ENCODE data around the gene SEPTIN2.
"Not testable (repeated sequence)": the region's sequence is repeated elsewhere in the genome, so short reads cannot be mapped to it uniquely, and the experiment has no call there.

Gene SEPTIN2

DNA sequence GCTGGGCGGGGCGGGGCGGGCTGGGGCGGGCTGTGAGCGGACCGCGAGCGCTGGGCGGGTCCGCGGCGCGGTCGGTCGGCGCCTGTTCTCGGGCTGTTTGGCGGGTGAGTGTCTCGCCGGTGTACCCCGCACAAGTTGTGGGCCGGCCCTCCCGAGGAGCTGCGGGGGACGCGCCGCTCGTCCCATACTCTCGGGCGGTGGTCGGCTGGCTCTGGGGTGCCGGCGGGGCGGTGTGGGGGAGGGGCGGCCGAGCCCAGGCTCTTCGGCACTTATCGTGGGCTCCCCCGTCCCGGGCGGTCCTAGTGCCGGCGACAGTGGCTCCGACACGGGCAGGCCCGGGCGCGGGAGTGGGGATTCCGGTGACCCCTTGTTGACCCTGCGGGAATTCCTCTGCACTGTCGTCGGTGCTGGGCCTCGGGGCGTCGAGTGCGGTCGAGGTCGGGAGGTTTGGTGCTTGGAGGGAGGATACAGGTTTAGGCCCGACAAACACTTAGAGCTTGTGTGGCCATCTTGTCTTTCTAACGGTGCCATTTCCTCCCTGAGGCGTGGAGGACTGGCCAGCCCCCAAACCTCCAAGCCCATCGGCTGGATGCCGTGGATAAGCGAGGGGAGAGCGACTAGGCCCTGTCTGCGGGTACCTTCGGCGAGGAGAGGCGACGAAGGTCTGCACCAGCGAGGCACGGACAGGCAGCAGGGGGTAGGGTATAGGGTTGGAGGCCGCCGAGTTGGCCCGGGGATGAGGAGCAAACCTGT is at the start of gene SEPTIN2:
Gene SEPTIN2, plus strand, starts transcription at position 47 of the 753 bp plus-strand sequence. CDS start 8,308 bp downstream, outside the sequence.
- DNase-seq, result peak; percentile 66

DNA sequence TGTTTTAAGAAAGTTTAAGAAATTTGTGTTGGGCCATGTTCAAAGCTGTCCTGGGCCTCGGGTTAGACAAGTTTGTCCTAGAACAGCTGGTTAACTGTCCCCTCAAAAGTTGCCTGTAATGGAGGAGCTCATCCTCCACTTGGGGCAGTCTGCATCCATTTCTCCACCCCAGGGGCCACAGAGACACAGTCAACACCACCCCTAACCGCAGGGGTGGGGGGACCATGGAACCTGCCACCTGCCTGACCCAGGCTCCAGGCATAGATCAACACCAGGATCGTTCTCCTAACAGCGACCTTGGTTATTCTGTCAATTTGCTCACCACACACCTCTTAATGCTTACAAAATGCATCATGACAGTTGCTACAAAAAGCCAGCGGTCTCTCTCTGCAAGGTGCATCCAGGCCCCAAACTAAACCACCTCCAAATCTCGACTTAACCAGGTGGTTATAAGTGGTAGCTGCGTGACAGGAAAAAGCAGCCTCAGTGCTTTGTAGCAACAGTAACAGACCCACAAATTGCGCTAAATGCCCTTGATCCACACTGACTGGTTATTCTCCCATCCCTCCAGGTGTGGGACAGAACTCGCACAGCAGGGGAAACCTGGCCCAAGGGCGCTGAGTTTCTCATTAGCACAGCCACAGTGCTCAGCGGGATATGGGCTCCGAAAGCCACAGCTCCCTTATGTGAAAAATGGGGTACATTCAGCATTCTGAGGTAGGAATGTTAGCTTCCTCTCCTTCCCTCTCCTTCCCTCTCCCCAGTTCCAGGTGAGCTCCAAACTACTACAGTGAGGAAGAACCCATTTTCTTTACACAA is 48.3 kb upstream of the SEPTIN2 start:
- no peak for DNase-seq

DNA sequence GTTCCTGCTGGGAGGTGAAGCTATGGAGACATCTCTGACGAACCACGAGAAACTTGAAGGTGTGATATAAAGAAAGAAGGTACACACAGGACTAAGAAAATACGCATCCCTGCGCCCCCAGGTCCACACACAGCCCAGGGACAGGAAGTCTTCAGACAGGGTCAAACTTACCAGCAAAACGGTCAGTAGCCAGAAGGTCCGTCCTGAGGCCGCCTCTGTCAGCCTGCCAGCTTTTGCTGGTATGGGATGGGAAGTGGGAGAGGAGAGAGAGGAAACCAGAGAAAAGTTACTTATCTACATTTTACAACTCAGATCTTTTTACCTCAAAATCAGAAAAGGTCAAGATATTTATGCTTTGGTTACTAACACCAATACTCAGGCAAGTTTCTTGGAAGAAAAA is 47.4 kb upstream of the SEPTIN2 start:
- no peak for DNase-seq

DNA sequence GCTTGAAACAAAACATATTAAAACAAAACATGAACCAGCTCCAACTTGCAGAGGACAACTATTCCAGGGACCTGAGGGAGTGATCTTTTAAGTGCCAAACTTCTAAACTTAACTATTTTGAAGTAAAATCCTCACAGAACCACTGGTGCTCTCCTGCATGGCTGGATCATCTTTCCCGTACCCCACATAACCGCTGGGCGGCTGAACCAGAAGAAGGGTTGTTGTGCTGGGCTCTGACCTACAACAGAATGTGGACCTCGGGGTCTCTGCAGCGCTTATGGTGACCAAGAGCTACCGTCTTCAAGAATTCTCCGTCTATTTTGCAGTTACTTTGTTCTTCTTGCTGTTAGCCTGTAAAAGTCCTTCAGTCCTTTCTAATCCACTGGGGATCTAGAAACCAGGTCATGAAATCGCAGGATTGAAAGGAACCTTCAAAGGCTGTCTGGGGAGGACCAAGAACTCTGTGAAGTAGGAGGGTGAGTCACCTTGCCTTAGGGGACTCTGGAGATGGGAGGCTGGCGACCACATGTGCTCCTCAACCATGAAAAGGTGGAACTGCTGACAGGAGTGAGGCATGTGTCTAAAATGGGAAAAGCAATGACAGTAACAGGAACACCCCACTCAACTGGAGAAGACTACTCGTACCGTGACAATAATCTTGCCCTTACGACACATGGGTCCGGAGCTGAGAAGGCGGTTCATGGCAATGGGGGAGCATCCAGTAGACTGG is 46.8 kb upstream of the SEPTIN2 start:
- no peak for DNase-seq

DNA sequence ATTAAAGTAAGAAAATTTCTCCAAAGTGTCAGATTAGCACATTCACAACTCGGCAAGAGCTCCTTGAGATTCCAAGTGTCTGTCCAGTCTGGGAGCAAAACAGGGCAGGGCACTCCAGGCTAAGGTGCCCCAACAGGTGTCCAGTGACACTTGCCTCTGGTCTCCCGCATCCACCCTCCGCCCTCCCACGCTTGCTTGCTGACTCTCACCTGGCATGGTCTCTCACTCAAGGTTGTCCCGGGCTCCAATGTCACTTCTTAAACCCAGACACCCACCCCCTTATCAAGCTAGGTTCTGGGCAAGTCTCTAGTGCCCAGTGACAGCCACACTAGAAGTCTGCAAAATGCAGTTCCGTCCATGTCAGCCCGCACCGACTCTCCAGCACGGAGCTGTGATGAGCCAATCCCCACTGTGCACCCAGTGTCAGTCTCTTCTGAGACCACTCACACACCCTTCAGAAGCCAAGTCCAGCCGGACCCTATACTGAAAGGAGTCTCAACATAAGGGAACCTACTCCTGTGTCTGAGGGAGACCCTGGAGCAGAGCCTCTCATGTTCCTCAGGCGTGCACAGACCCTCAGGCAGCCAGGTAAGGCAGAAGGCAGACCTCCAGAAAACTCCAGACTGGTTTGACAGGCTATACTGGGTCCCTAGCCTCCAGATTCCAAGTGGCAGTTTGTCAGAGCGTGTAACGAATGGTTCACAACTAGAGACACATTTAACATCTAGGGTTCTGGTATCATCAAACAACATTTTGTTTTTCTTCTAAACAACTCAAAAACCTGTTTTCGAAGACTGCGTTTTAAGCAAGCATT is 45.8 kb upstream of the SEPTIN2 start:
- no peak for DNase-seq

DNA sequence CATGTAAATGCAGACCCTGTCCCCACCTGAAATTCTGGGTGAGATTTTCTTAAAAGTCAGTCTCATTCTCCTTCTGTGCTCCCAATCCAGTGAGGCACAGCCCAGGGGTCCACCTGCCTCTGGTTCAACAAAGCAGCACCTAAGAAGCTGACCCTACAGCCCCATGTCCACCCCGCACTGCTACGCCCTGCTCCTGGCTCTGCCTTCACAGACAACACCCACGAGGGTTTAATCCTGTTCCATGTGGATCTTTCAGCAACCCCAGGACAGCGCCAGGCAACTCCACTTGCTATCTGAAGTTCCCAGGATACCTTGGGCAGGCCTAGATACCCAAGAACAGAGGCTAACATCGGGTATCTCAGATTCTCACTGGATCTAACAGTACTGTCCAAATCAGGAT is 45.2 kb upstream of the SEPTIN2 start:
- DNase-seq, result no peak

DNA sequence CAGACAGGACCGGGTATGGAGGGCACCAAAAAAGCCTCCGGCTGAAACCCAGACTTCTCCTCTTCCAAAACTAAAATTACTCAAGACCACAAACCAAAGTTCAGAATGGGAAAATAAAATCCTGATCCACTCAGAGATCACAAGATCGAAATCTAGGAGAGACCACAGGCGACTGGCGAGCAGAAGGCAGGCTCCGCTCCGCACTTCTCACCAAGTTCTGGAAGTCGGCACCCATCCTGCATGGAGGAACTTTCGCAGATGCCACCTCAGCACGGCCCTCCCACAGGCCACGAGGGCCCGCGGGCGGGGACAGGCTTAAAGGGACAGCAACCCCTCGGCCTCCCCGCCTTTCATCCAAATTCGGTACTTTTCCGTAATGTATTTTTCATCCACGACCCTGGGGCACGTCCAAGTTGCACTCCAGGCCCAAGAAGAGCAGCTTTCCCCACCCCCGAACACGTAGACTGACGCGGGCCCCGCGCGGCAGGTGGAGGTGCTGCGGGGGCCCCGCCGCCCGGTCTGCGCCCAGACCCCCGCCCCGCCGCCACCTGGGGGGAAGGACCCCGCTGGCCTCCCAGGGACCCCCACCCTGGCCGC is 43.9 kb upstream of the SEPTIN2 start:
- peak; percentile 40 for DNase-seq

DNA sequence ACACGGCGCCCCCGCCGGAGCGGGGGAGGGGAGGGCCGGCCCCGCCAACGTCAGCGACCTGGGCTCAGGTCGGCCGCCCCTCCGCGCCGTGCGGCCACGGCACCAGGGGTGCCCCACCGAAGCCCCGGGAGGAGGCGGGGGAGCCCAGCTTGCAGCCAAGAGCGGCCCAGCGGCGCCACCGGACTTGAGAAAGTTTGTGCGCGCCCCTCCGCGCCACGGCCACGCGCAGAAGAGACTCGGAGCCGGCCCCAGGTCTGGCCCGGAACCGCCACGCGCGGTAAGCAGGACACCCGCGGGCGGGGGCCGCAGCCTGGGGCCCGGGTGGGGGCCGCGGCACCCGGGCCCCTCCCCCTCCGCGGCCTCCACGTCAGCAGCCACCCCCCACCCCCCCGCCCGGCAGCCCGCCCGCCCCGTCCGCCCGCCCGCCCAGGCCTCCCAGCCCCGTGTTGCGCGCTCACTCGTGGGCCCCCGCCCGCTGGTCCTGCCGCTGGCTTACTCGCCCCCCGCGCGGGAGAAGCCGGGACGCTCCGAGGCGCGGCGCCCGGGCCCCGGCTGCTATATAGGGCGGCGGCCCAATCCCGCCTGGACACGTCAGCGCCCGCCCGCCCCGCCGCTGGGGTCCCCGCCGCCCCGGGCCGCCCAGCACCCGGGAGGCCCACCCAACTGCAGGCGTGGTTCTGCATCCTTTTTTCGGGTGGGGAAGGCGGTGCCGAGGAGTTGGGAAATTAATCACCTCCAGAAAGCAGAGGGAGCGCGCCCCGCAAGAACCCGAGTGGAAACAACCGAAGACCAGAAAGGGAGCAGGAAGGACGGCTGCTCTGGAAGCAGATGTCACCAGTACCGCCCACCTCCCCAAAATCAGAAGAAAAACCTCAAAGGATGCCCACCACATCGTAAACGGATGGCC is 43.2 kb upstream of the SEPTIN2 start:
- DNase-seq, result peak; percentile 33

DNA sequence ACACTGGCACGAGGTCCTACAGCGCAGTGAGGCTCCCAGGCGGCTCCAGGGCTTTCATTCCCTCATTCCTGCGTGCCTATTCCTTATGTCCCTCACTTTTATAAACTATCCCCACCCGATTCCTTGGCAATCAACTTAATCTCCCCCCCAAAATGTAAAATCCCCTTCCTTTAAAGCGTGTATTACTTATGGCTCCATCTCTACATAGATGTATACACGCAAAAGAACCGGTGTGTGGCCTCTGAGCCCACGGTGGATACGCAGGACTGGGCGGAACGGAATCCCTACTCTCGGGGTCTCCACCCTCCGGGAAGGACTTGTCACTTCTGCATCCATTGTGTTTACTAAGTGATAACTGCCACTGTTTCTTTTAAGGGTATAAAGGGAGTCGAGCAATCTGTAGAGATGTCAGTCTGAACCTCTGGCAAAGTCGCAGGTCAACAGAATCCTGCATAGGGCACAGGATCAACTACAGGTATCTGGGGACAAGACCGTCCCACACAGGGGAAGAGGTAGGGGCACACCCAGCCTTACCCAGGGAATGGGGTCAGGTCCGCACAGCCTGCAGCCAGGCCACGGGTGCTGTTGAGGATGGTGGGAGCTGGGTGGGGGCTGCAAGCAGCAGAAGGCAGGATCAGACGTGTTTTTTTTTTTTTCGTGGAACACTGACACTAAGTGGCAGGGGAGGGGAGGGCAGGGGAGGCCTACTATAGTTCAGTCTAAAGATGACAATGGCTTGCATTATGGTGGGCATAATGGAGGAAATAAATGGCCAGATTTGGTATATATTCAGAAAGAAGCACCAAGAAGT is 42.3 kb upstream of the SEPTIN2 start:
- no peak for DNase-seq

DNA sequence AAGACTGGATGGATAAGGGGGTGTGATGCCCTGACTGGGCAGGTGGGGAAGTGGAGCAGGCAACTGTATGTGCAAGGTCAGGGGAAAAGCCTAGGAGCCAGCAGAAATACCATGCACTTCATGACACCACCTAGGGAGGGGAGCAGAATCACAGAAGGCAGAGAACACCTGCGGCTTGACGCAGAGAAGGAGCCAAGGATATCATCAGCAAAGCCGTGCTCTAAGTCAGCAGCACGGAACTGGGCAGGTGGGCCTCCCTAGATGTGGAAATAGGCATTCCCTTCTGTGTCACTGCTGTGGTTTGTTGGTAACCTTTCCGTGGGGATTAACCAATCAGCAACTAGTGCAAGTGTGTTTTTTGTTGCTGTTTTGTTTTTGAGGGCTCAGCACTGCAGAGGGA is 41.6 kb upstream of the SEPTIN2 start:
- DNase-seq, result no peak

DNA sequence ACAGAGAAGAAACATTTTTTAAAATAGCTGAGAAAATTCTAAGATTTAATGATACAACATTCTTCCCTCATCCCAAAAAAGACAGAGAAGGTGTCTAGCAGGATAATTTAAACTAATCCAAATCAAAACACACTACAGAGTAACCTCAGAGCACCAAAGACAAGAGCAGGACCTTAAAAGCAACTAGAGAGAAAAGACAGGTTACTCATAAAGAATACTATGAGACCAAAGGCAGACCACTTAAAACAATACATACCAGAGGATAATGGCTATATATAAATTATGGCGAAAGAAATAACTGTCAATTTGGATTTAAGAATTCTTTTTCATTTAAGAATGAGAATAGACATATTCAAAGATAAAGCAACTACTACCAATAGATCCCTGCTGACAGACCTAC is 40.2 kb upstream of the SEPTIN2 start:
- DNase-seq, result no peak

DNA sequence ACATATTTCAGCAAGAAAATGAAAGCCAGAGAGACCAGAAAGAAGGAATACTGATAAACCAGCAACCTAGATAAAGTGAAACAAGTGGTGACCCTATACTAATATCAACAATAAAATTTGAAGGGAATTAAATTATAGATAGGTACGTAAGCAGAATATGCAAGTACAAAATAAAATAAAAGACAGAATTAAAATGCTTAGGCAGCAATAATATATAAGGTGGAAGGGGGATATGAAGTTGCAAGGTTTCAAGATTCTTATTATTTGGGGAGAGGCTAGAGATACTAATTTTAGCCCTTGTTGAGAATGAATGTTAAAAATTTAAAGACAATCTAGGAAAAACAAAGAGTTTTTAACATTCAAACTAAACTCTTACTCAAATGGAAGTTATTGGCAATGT is 39.8 kb upstream of the SEPTIN2 start:
- no peak for DNase-seq

DNA sequence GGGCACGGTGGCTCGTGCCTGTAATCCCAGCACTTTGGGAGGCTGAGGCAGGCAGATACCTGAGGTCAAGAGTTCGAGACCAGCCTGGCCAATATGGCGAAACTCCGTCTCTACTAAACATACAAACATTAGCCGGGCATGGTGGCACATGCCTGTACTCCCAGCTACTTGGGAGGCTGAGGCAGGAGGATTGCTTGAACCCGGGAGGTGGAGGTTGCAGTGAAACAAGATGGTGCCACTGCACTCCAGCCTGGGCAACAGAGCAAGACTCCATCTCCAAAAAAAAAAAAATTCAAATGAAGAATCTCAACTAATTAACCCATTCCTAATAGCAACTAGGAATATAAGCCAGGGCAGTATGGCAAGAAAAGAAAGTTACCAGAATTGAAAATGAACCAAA is 37.4 kb upstream of the SEPTIN2 start:
- not testable (repeated sequence) for DNase-seq

DNA sequence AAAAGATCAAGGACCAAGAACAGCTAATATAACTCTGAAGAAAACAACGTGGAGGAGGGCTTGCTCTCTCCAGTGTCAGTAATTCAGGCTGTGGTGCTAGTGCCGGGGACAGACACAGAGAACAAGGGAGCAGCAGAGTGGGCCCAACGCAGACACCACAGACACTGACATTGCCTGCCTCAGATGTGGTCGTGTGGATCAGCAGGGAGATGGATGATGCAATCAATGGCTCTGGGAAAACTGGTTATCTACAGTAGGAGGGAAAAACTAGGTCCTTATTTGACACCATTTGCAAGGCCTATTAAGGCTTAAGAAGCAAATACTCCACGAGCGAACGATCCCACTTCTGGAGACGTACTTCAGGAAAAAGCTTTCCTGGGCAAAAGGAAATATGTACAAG is 36.3 kb upstream of the SEPTIN2 start:
- DNase-seq, result no peak

DNA sequence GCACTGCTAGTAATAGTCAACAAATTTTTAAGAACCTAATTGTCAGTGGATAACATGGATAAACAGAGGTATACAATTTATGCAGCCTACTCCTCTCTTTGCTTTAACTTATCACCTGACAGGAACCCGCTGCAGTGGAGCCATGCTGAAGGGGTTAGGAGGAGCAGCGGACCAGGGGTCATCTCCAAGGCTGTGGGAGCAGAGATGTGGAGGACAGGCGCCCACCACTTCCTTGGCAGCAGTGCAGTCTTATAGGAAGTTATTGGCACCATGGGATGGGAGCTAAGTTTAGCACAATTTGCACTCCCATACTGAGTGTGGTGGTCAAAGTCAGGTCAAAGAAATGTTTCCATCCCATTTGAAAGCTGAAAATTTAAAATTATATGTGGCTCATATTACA is 35.9 kb upstream of the SEPTIN2 start:
- DNase-seq, result no peak

DNA sequence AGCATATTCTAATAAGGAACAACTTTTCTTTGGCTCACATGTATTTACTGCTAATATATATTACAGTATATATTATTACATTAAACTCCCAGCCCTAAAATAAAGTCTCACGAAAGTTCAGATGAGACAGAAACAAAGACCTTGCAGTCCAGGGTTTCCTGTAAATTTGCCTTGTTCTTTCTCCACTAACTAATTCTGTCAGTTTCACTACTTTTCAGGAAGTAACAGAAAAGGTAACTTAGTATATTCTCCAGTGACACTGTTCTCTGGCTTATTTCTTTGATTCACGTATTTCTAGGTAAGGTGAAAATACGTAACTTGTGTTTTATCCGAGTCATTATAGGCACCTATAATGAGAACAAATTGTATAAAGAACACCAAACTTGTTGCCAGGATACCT is 35.4 kb upstream of the SEPTIN2 start:
- no peak for DNase-seq

DNA sequence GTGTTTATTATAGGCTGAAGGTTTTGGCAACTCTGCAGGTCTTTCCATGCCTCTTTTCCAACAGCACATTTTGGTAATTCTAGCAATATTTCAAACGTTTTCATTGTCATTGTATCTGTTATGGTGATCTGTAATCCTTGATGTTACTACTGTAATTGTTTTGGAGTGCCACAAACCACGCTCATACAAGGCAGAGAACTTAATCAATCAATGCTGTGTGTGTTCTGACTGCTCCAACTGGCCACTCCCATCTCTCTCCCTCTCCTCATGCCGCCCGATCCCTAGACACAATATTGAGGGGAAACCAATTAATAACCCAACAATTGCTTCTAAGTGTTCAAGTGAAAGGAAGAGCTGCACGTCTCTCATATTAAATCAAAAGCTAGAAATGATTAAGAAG is 33.2 kb upstream of the SEPTIN2 start:
- no peak for DNase-seq

DNA sequence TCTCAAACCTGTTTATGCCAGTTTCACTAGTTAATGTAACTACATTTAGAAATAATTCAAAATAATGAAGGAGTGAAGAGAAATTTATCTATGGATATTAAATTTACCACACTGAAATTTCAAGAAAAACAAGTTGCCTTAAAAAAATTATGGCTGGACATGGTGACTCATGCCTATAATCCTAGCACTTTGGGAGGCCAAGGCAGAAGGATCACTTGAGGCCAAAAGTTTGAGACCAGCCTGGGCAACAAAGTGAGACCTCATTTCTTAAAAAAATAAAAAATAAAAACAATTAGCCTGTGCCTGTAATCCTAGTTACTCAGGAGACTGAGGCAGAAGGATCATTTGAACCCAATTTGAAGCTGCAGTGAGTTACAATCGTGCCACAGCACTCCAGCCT is 30.1 kb upstream of the SEPTIN2 start:
- no peak for DNase-seq

DNA sequence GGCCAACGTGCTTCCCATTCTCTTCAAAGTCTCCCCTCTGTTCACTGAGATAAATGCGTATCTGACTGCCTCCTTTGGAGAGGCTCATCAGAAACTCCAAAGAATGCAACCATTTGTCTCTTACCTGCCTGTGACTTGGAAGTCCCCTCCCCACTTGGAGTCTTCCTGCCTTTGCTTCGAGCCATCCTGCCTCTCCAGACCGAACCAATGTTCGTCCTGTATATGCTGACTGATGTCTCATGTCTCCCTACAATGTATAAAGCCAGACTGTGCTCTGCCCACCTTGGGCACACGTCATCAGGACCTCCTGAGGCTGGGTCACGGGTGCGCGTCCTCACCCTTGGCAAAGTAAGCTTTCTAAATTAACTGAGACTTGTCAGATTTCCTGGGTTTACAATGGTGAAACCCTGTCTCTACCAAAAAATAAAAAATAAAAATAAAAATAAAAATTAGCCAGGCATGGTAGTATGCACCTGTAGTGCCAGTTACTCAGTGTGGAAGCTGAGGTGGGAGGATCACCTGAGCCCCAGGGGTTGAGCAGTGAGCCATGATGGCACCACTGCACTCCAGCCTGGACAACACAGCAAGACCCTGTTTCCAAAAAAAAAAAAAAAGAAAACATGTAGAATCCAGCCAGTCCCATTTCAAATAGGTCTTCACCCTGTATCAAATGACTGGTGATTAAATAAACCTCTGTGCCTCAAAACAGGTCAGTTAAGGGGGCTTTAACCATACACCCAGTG is 29.2 kb upstream of the SEPTIN2 start:
- no peak for DNase-seq

Data from activated T-cell treated with anti-CD3 and anti-CD28 coated beads for 4 hours (primary cell).